ENCODE measurements around the gene SMIM38.

SMIM38 gene

DNA sequence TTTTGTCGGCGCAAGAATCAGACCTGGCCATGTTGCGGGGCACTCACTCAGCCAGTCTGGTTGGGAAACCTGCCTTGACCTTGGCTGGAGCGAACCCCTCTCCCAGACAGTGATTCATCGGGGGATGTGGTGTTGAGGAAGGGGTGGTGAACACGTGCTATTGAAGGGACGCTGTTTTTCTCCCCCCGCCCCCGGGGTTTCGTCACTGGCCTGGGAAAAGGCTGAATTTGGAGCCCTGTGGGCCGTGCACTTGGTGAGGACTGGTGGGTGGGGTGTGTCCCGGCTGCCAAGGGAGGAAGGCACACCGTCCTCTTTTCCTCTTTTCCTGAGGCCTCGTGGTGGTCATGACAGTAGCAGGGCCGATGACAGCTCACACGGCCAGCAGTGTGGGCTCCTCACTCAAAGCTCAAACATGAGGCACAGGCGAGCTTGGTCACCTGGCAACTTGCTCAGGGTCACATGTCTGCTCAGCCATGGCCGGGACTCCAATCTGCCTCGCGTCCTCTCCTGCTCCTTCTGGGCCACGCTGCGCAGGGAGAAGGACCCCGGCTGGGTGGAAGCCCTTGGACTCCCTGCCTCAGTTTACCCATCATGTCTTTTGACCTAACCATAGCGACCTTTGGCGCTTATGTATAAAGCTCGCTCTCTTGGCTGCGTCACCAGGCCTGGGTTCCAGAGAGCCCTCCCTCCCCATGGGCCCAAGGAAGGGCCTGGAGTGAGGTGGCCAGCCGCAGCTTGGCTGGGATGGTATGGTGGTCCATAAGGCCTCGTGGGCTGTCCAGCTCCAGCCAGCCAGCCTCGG lies 49.4 kb downstream of the SMIM38 start:
- H3K79me2 ChIP-seq: no peaks in the 10 kb centered on the region
- H3K9ac ChIP-seq: no peak overlapping the region
- TF ChIP-seq, protein P1, sequence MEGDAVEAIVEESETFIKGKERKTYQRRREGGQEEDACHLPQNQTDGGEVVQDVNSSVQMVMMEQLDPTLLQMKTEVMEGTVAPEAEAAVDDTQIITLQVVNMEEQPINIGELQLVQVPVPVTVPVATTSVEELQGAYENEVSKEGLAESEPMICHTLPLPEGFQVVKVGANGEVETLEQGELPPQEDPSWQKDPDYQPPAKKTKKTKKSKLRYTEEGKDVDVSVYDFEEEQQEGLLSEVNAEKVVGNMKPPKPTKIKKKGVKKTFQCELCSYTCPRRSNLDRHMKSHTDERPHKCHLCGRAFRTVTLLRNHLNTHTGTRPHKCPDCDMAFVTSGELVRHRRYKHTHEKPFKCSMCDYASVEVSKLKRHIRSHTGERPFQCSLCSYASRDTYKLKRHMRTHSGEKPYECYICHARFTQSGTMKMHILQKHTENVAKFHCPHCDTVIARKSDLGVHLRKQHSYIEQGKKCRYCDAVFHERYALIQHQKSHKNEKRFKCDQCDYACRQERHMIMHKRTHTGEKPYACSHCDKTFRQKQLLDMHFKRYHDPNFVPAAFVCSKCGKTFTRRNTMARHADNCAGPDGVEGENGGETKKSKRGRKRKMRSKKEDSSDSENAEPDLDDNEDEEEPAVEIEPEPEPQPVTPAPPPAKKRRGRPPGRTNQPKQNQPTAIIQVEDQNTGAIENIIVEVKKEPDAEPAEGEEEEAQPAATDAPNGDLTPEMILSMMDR (IDR thresholded peaks at IDR 0.05): no peak
- H3K27me3 ChIP-seq (ENCODE audit: control insufficient read depth, insufficient read depth, low read length): no peaks in the 10 kb centered on the region
- H3K4me3 ChIP-seq (ENCODE audit: low read depth, low read length): no peak overlapping the region
- H3K4me2 ChIP-seq (ENCODE audit: low read length): no peak overlapping the region
- no peaks in the 10 kb centered on the region for H3K4me1 ChIP-seq
- H2AFZ ChIP-seq: no peak overlapping the region
- no peaks in the 10 kb centered on the region for H3K36me3 ChIP-seq (ENCODE audit: control insufficient read depth, insufficient read depth, low read length)
- H3K27ac ChIP-seq: no peak overlapping the region
- no peaks in the 10 kb centered on the region for H3K9me3 ChIP-seq (ENCODE audit: control insufficient read depth, low read length)
